ENCODE measurements around the gene FAU. TPM values are rescaled to one million over a fixed set of nuclear protein-coding genes. Genes with fewer than 3 reads are reported as not detected.

Gene FAU
- total and polyA plus RNA-seq, 9 of the 15 experiments (the other 6 are each of a cell fraction or from before 2014, with no cell fraction given): 433 to 1,827 (median 942) TPM

DNA sequence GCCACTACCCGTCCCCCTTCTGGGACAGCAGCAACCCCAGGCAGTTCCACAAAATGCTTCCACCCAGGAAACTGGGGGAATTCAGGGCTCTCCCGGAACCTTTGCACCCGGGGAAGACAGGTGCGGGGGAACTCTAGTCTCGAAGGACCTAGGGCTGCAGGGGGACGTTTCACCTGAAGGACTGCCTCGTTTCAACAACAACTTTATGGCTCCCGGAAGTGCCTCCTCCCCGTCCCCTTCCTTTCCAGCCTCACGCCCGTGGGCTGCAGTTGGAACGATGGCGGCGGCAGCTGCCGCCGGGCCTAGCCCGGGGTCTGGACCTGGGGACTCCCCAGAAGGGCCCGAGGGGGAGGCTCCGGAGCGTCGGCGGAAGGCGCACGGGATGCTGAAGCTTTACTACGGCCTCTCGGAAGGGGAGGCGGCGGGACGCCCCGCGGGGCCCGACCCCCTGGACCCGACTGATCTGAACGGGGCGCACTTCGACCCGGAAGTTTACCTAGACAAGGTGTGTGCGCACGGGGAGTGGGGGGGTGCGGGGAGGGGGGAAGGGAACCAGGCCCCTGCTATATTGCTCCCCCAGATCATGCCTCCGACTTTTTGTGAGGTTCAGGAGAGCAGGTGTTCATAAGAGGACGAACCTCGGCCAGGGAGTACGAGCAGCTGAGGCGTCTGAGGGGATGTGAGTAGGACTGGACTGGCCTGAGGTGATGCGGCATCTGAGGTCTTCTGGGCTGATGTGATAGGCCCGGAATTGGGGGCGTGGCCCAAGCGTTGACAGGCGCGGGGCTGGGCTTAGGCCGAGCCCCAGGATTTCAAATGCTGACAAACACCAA, 25.7 kb downstream of the FAU start, which contains the start of gene VPS51 (continued):
- TF ChIP-seq XRCC5 (IDR thresholded peaks at IDR 0.05; ENCODE audit: low read depth, low read length) (peak; percentile 100), RBM22 (IDR thresholded peaks at IDR 0.05; ENCODE audit: low read depth, low read length, poor library complexity, severe bottlenecking) (peak; percentile 74), PHF20 (IDR thresholded peaks at IDR 0.05; ENCODE audit: partially characterized antibody) (peak; percentile 100), CLOCK (CRISPR knock-in tag; IDR thresholded peaks at IDR 0.05; ENCODE audit: borderline replicate concordance) (no peak), ZNF75A (CRISPR knock-in tag; IDR thresholded peaks at IDR 0.05) (no peak), HIVEP1 (CRISPR knock-in tag; IDR thresholded peaks at IDR 0.05) (peak; percentile 72; the same call in 1 of the 2 replicates), TAF1 (IDR thresholded peaks at IDR 0.05; ENCODE audit: control insufficient read depth, extremely low read depth, insufficient read depth, low read length, severe bottlenecking) (peak; percentile 98), ZNF263 (CRISPR knock-in tag; IDR thresholded peaks at IDR 0.05; ENCODE audit: borderline replicate concordance) (peak; percentile 80), NFRKB (IDR thresholded peaks at IDR 0.05; ENCODE audit: low read depth) (peak; percentile 94), SNIP1 (IDR thresholded peaks at IDR 0.05; ENCODE audit: low read depth) (no peak; the same call in 1 of the 2 replicates), ZNF217 (CRISPR knock-in tag; IDR thresholded peaks at IDR 0.05) (no peak), MEF2D (tag; conservative IDR thresholded peaks at IDR 0.05; ENCODE audit: low read depth) (0 out of 2 replicates have a peak, but pooled peaks have one; percentile 53), TRIM28 (IDR thresholded peaks at IDR 0.05) (peak; percentile 81; the same call in 1 of the 2 replicates), NCOR1 (IDR thresholded peaks at IDR 0.05) (peak; percentile 48), KAT8 (IDR thresholded peaks at IDR 0.05; ENCODE audit: low read depth) (no peak; the same call in 1 of the 2 replicates), HDAC1 (IDR thresholded peaks at IDR 0.05) (peak in 1 of 2 experiments; percentile 83; a peak in 2 of 4 replicates), ZNF583 (CRISPR knock-in tag; IDR thresholded peaks at IDR 0.05) (no peak), RUNX1 (IDR thresholded peaks at IDR 0.05; ENCODE audit: low read depth) (0 out of 2 replicates have a peak, but pooled peaks have one; percentile 37), NONO (IDR thresholded peaks at IDR 0.05; ENCODE audit: low read depth in 2 of 2, low read length in 1 of 2) (peak in 1 of 2 experiments; percentile 41; a peak in 2 of 4 replicates), ELF1 (tag; IDR thresholded peaks at IDR 0.05) (peak; percentile 97), MTF1 (CRISPR knock-in tag; IDR thresholded peaks at IDR 0.05; ENCODE audit: borderline replicate concordance) (no peak)
- TF ChIP-seq, protein P1, sequence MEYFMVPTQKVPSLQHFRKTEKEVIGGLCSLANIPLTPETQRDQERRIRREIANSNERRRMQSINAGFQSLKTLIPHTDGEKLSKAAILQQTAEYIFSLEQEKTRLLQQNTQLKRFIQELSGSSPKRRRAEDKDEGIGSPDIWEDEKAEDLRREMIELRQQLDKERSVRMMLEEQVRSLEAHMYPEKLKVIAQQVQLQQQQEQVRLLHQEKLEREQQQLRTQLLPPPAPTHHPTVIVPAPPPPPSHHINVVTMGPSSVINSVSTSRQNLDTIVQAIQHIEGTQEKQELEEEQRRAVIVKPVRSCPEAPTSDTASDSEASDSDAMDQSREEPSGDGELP (CRISPR knock-in tag; IDR thresholded peaks at IDR 0.05; ENCODE audit: borderline replicate concordance): peak; percentile 82
